GM21526 (cell line): ENCODE results near the gene MEX3B.
A peak's percentile ranks its signal among the peaks of the same experiment; 100 is the strongest.

Experiments
- ATAC-seq: cut with Tn5 transposase; IDR thresholded peaks from one replicate; pipeline ENCODE4 v1.9.1; 2021; ENCODE audit warnings: moderate library complexity; ENCODE audit not compliant: unreplicated experiment, low FRiP score

MEX3B gene

DNA sequence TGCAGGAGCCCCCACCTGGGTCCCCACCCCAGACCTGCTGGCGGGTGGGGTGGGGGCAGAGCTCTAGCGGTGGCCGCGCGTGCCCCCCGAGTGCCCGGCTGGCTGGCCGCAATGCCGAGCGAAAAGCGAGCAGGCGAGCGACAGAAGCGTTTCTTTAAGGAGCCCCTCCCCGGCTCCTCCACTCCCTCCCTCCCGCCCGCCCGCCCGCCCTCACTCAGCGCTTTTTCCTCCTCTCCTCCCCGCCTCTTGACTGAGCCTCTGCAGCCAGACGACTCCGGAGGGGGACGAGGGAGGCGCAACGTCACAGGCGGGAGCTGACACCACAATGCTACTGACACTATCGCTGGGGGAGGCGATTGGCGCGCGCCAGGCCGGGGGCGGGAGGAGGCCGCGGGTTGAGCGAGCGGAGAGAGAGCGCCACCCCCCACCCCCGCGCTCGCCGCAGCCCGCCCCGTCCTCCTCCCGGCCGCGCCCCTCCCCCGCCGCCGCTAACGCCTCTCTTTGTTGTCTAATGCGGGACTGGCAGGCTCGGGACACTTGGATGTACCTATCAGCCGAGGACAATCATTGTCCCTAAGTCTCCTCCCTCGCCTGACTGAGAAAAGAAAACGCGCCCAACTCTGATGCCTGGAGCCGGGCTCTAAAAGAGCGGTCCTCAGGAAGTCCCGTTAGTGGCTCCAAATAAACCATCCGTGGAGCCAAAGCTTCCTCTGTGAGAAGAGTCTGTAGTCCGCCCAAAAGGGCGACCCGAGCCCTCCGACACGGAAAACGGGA is at the start of gene MEX3B:
Gene MEX3B, minus strand, starts transcription at position 127 of the 774 bp plus-strand sequence. CDS start 313 bp downstream, outside the sequence.
- ATAC-seq, result peak; percentile 77

DNA sequence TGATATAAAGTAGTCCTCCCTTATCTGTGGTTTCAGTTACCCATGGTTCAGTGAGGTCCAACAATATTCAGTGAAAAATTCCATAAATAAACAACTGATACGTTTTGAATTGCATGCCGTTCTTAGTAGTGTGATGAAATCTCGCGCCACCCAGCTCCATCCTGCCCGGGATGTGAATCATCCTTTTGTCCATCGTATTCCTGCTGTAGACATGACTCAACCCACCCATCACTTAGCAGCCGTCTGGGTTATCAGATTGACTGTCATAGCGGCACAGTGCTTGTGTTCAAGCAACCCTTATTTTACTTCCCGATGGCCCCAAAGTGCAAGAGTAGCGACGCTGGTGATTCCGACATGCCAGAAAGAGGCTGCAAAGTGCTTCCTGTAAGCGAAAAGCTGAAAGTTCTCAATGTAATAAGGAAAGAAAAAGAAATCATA is 48.0 kb upstream of the MEX3B start:
- no peak for ATAC-seq

DNA sequence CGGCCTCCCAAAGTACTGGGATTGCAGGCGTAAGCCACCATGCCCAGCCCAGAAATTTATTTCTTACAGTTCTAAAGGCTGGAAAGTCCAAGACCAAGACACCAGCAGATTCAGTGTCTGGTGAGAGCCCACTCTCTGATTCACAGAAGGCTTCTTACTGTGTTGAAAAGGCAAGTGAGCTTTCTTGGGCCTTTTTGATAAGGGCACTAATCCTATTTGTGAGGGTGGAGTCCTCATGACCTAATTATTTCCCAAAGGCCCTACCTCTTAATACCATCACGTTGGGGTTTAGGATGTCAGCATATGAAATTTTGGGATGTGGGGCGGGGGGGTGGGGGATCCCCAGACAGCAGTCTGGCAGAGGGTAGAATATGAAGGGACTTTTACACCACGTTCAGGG is 47.5 kb upstream of the MEX3B start:
- no peak for ATAC-seq

- ATAC-seq, result no peak
Observed at GRCh38 chr15:82091636-82092140, 45.9 kb upstream of the MEX3B start.

DNA sequence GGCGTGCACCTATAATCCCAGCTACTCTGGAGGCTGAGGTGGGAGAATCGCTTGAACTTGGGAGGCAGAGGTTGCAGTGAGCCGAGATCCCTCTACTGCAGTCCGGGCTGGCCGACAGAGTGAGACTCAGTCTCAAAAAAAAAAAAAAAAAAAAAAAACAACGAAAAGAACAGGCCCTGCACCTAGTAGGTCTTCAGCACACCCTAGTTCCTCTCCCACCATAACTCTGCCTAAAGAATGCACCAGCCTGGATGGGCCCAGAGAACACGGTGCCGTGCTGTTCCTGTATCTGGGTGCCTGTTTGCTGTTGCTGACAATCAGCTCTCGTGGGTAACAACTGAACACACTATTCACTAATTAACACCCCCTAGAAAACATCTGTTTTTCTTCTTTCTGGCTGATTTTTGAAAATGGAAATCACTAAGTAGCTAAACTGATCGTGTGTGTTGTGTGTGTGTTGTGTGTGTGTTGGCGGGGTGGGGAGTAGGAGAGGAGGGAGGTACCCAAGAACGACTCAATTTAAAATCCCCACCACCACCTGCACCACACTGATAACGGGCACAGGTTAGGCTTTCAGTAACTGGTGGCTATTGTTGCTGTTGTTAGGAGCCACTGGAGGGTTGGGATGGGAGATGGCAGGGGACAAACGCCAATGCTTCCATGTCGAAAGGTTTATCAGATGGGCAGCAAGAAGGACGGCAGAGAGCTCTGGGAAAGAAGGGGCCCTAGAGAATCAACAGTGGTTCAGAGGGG is 40.6 kb upstream of the MEX3B start:
- ATAC-seq, result no peak

- no peak for ATAC-seq
Observed at GRCh38 chr15:82081914-82082762, 36.3 kb upstream of the MEX3B start.

GRCh38 chr15:82080774-82081173 is 35.0 kb upstream of the MEX3B start:
- ATAC-seq, result no peak

- ATAC-seq, result no peak
Observed at GRCh38 chr15:82079736-82080135, 33.9 kb upstream of the MEX3B start.

DNA sequence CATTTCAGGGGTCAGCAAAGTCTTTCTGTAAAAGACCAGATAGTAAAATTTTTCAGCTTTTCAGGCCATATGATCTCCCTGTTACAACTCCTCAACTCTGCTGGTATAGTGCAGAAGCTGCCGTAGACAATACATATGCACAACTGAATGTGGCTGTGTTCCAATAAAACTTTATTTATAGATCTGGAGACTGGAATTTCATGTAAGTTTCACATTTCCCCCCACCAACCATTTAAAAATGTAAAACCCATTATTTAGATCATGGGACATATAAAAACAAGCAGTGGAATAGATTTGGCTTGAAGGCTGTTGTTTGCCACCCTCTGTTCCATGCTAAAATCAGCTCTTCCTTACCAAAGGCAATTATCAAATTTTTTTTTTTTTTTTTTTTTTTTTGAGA is 28.8 kb upstream of the MEX3B start:
- ATAC-seq, result no peak

- no peak for ATAC-seq
Observed at GRCh38 chr15:82072926-82073537, 27.2 kb upstream of the MEX3B start.

GRCh38 chr15:82066455-82066854 is 20.6 kb upstream of the MEX3B start:
- no peak for ATAC-seq

- ATAC-seq, result no peak
Observed at GRCh38 chr15:82064824-82065223, 19.0 kb upstream of the MEX3B start.

DNA sequence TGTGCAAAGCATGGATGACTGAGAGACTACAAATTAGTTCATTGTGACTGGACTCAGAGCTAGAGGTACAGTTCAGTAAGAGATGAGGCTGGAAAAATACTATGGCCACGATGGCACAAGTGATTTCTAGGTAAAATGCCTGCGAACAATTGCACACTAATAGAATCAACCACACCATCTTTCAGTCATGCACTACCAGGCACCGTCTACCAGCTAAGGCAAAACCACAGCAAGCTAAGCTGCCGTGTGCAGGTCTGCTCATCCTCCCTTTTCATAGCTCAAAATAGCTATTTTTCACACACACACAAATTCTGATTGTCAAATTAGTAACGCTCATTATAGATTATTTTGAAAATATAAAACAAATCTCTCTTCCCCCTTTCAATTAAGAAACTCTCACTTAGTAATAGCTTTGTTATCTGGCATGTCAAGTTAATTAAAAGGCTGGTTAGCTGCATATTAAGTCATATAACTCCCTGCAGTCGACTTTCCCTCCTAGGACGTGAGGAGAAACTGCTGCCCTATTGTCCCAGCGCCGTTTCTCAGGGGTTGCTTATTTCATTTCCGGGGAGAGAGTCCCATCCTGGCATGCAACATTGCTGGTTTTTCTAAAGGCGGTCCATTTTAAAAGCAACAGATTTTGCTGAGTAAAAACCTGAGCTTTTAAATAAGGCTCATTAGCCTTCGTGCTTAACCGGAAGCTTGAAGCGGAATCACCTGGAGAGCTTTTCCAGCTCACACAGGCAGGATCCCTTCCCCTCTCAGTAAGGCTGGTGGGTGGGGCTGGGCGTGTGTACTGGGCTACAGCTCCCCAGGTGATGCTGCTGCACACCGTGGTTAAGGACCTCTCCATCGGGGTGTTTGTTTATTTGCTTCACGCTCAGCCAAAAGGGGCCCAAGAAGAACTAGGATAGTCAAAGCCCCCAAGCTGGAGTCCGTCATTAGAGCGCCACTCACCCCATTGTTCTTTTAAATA is 16.9 kb upstream of the MEX3B start:
- no peak for ATAC-seq

GRCh38 chr15:82060817-82061216 is 15.0 kb upstream of the MEX3B start:
- no peak for ATAC-seq

GRCh38 chr15:82058517-82059204 is 12.8 kb upstream of the MEX3B start:
- no peak for ATAC-seq

- no peak for ATAC-seq
Observed at GRCh38 chr15:82058026-82058425, 12.2 kb upstream of the MEX3B start.

GRCh38 chr15:82056958-82057823 is 11.4 kb upstream of the MEX3B start:
- no peak for ATAC-seq

DNA sequence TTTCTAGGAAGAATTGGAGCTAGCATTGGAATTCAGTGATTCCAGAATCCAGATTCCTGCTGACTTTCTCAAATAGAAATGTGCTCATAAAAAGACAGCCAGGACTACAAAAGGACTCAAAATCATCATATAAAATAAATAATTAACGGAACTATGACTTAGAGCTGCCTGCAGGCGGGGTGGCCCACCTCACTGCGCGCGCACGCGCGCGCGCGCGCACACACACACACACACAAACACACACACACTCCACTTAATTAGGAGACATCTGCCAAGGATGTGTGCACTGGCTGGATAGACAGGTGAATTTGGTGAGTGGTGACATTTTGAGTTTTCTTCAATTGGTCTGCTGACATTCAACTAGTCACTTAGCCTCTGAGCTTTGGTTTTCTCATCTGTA is 6.9 kb upstream of the MEX3B start:
- ATAC-seq, result no peak
